ENCODE results near the gene TFG.

TFG gene

GRCh38 chr3:100719136-100719535, 9.8 kb downstream of the TFG start:
- Histone ChIP-seq H3K4me3 (replicated peaks; ENCODE audit: low read depth, low read length) (no peak overlapping the region), H3K36me3 (ENCODE audit: control insufficient read depth, insufficient read depth, low read length) (peaks cover 12% of the 10 kb centered on the region), H3K27me3 (replicated peaks; ENCODE audit: control insufficient read depth, insufficient read depth, low read length) (no peaks in the 10 kb centered on the region)
- TF ChIP-seq CTCF (IDR thresholded peaks at IDR 0.05; ENCODE audit: insufficient read depth, low read length, poor library complexity, severe bottlenecking): no peak
- no peak for DNase-seq (ENCODE audit: extremely low read depth, insufficient read length)

GRCh38 chr3:100720426-100720825, 11.1 kb downstream of the TFG start:
- Histone ChIP-seq H3K27me3 (replicated peaks; ENCODE audit: control insufficient read depth, insufficient read depth, low read length) (no peaks in the 10 kb centered on the region), H3K36me3 (ENCODE audit: control insufficient read depth, insufficient read depth, low read length) (peaks cover 7% of the 10 kb centered on the region), H3K4me3 (replicated peaks; ENCODE audit: low read depth, low read length) (no peak overlapping the region)
- DNase-seq (ENCODE audit: extremely low read depth, insufficient read length): no peak
- TF ChIP-seq CTCF (IDR thresholded peaks at IDR 0.05; ENCODE audit: insufficient read depth, low read length, poor library complexity, severe bottlenecking): no peak

GRCh38 chr3:100725935-100726513, 16.7 kb downstream of the TFG start:
- H3K27me3 ChIP-seq (replicated peaks; ENCODE audit: control insufficient read depth, insufficient read depth, low read length): no peaks in the 10 kb centered on the region
- no peak for TF ChIP-seq CTCF (IDR thresholded peaks at IDR 0.05; ENCODE audit: insufficient read depth, low read length, poor library complexity, severe bottlenecking)
- H3K4me3 ChIP-seq (replicated peaks; ENCODE audit: low read depth, low read length): no peak overlapping the region
- no peak for DNase-seq (ENCODE audit: extremely low read depth, insufficient read length)
- peaks cover 8% of the 10 kb centered on the region for H3K36me3 ChIP-seq (ENCODE audit: control insufficient read depth, insufficient read depth, low read length)

GRCh38 chr3:100726706-100727105, 17.4 kb downstream of the TFG start:
- peaks cover 7% of the 10 kb centered on the region for H3K36me3 ChIP-seq (ENCODE audit: control insufficient read depth, insufficient read depth, low read length)
- no peaks in the 10 kb centered on the region for H3K27me3 ChIP-seq (replicated peaks; ENCODE audit: control insufficient read depth, insufficient read depth, low read length)
- DNase-seq (ENCODE audit: extremely low read depth, insufficient read length): no peak
- no peak overlapping the region for H3K4me3 ChIP-seq (replicated peaks; ENCODE audit: low read depth, low read length)
- no peak for TF ChIP-seq CTCF (IDR thresholded peaks at IDR 0.05; ENCODE audit: insufficient read depth, low read length, poor library complexity, severe bottlenecking)

- no peak for TF ChIP-seq CTCF (IDR thresholded peaks at IDR 0.05; ENCODE audit: insufficient read depth, low read length, poor library complexity, severe bottlenecking)
- no peak overlapping the region for H3K4me3 ChIP-seq (replicated peaks; ENCODE audit: low read depth, low read length)
- H3K27me3 ChIP-seq (replicated peaks; ENCODE audit: control insufficient read depth, insufficient read depth, low read length): no peaks in the 10 kb centered on the region
- H3K36me3 ChIP-seq (ENCODE audit: control insufficient read depth, insufficient read depth, low read length): peaks cover 7% of the 10 kb centered on the region
- DNase-seq (ENCODE audit: extremely low read depth, insufficient read length): no peak
Measured at GRCh38 chr3:100730524-100730923, 21.2 kb downstream of the TFG start.

GRCh38 chr3:100732435-100732834, 23.1 kb downstream of the TFG start:
- no peak overlapping the region for H3K4me3 ChIP-seq (replicated peaks; ENCODE audit: low read depth, low read length)
- no peaks in the 10 kb centered on the region for H3K27me3 ChIP-seq (replicated peaks; ENCODE audit: control insufficient read depth, insufficient read depth, low read length)
- no peak for TF ChIP-seq CTCF (IDR thresholded peaks at IDR 0.05; ENCODE audit: insufficient read depth, low read length, poor library complexity, severe bottlenecking)
- no peak for DNase-seq (ENCODE audit: extremely low read depth, insufficient read length)
- H3K36me3 ChIP-seq (ENCODE audit: control insufficient read depth, insufficient read depth, low read length): peaks cover 5% of the 10 kb centered on the region

All from GM06990 (cell line).